Skeletal muscle tissue (tissue), 4 donors: ENCODE results near the gene IRF2BPL. TPM values are rescaled to one million over a fixed set of nuclear protein-coding genes. Genes with fewer than 3 reads are reported as not detected.

Experiments used
- H3K27ac ChIP-seq: one replicate; pipeline ENCODE4 v1.7.0; 2013; ENCODE audit warnings: mild to moderate bottlenecking, low read depth, low read length, inconsistent platforms
- H3K27me3 ChIP-seq, 3 donors: one replicate each; pipeline ENCODE4 v1.7.0; 2013; ENCODE audit warnings: low read length in 3 of 3; ENCODE audit not compliant: control insufficient read depth in 3 of 3, insufficient read depth in 3 of 3
- H3K36me3 ChIP-seq, 3 donors: one replicate each; pipeline ENCODE4 v1.7.0; 2013; ENCODE audit warnings: low read length in 3 of 3; ENCODE audit not compliant: control insufficient read depth in 3 of 3, insufficient read depth in 3 of 3
- H3K4me1 ChIP-seq, 3 donors: one replicate each; pipeline ENCODE4 v1.7.0; 2013; ENCODE audit warnings: low read length in 3 of 3, mild to moderate bottlenecking in 3 of 3; ENCODE audit not compliant: control insufficient read depth in 3 of 3, insufficient read depth in 3 of 3
- H3K4me3 ChIP-seq, 3 donors: one replicate each; pipeline ENCODE4 v1.7.0; 2013; ENCODE audit warnings: low read length in 3 of 3
- H3K9ac ChIP-seq, 3 donors: one replicate each; pipeline ENCODE4 v1.7.0; 2013; ENCODE audit warnings: low read length in 3 of 3, mild to moderate bottlenecking in 3 of 3, moderate library complexity in 2 of 3, low read depth in 1 of 3
- H3K9me3 ChIP-seq, 3 donors: one replicate each; pipeline ENCODE4 v1.7.0; 2013; ENCODE audit warnings: low read length in 3 of 3; ENCODE audit not compliant: control insufficient read depth in 3 of 3
- total RNA-seq: library from RNA; depleted of rRNA; stranded (reverse); fragments of >200 nt; gene quantifications from one replicate; pipeline ENCODE4 v1.2.3, GENCODE V29; 2014
- donor health status: Osteomylitis.

IRF2BPL gene
- total RNA-seq, 1 donor from 2014 or later, result 20.9 TPM

DNA sequence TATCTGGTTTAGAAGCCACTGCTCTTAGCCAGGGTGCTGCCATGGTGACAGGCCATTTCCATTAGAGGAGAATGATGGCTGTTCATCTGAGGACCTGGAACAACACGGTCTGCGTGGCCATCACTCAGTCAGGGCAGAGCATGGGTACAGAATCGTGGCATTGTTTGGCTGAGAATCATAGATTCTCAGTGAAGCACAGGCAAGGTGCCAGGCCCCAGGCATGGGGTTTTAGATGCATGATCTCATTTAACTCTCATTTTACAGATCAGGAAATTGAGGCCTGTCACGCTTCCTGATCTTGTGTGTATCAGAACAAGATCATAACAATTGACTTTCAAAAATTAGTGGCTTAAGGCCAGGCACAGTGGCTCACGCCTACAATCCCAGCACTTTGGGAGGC is 26.8 kb upstream of the IRF2BPL start:
- H3K9ac ChIP-seq, result no peak overlapping the region
- H3K4me3 ChIP-seq, result no peak overlapping the region
- H3K27me3 ChIP-seq, result no peaks in the 10 kb centered on the region
- H3K9me3 ChIP-seq, result peaks cover 0 to 19% (median 8%) of the 10 kb centered on the region in 3 donors
- no peaks in the 10 kb centered on the region for H3K36me3 ChIP-seq
- peak overlapping the region; percentile 17 for H3K27ac ChIP-seq
- peaks cover 17 to 34% (median 21%) of the 10 kb centered on the region in 3 donors for H3K4me1 ChIP-seq

DNA sequence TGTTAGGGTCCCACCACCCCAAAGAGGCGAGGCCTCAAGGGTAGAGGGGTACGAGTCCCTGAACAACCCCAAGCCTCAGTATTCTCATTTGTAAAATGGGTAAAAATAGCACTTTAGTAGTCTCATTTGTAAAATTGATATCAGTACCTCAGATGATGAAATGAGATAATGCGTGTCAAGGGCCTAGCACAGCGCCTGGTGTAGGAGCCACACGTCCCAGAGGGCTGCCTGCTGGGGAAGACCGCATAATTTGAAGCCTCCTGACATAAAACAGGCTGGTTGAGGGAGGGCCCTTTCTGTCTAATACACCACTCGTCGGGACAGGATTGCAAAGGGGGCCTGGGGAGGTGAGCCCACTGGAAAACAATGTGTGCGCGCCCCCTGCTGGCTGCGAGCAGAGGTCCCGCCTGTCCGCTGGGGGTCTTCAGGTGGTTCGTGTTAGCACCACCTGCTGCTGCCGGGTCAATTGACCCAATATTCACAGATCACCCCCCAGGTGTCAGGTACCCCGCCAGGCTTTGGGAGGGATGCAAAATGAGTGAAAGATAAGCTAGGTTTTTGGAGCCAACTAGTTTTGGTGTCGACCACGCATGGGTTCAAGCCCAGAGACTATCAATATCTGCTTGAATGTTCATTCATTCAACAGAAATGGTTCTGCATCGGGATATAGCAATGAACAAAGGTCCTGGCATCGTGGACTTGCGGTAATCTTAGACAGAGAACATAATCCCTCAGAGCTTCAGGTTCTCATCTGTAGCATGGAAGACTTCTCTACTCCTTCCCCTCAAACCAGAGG is 24.7 kb upstream of the IRF2BPL start:
- peak overlapping the region; percentile 64 for H3K27ac ChIP-seq
- H3K36me3 ChIP-seq, result no peaks in the 10 kb centered on the region
- peaks cover 17 to 23% (median 21%) of the 10 kb centered on the region in 3 donors for H3K4me1 ChIP-seq
- H3K9ac ChIP-seq, result no peak overlapping the region
- H3K9me3 ChIP-seq, result peaks cover 0 to 19% (median 8%) of the 10 kb centered on the region in 3 donors
- no peak overlapping the region for H3K4me3 ChIP-seq
- H3K27me3 ChIP-seq, result no peaks in the 10 kb centered on the region

DNA sequence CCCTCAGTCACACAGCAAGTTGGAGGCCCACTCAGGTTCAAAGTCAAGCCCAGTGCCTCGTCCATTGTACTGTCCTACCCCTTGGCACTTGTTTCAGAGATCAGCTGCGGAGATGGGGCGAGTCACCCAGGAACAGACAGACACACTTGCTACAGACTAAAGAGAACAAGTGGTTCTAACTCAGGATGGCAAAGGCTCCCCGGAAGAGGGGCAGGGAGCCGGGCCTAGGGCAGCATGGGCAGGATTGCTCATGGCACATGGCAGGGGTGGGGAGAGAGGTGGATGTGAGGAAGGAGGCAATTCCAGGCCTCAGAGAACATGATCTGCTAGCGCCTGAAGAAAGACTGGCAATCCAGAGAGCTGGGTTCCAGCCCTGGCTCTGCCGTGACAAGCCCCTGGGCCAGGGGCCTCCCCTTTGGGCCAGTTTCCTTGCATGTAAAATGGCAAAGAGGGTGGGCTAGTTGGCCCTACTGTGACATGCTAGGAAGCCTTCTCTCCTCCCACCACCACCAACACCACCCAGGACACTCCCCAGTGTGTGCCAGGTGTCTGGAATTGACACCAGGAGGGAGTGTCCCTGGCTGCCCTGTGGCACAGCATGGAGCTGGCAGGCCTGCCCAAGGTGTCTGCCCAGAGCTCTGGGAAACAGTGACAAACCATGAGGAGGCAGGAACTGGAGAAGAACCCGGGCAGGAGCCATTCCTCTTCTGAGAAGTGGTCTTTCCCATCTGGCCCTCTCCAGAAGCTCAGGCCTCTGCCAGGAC is 24.0 kb upstream of the IRF2BPL start:
- Histone ChIP-seq H3K9ac (peak overlapping the region in 1 of 3 donors; percentile 8), H3K4me3 (no peak overlapping the region), H3K4me1 (peaks cover 17 to 23% (median 21%) of the 10 kb centered on the region in 3 donors), H3K36me3 (no peaks in the 10 kb centered on the region), H3K27ac (peak overlapping the region; percentile 64), H3K27me3 (no peaks in the 10 kb centered on the region), H3K9me3 (peaks cover 0 to 19% (median 8%) of the 10 kb centered on the region in 3 donors)

DNA sequence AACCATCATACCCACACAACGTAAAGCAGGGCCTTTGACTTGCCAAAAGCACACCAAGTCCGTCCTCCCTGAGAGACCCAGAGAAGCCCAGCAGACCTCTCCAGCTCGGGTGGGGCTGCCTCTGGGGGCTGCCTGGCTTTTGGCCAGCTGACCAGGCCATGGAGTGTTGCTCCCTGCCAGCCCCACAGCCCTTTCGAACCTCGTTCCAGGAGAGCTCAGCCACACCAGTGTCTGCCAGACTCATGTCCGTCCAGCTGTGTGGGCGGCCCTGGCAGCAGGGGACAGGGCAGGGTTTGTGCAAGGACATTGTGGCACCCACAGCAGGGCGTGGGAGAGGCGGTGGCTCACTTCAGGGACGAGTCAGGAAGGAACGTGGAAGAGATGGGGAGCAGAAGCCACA is 22.6 kb upstream of the IRF2BPL start:
- H3K9me3 ChIP-seq, result peaks cover 0 to 17% (median 7%) of the 10 kb centered on the region in 3 donors
- H3K27me3 ChIP-seq, result no peaks in the 10 kb centered on the region
- peak overlapping the region in 1 of 3 donors; percentile 41 for H3K4me3 ChIP-seq
- peak overlapping the region in 1 of 3 donors; percentile 50 for H3K9ac ChIP-seq
- H3K27ac ChIP-seq, result peak overlapping the region; percentile 64
- no peaks in the 10 kb centered on the region for H3K36me3 ChIP-seq
- H3K4me1 ChIP-seq, result peaks cover 19 to 30% (median 21%) of the 10 kb centered on the region in 3 donors

DNA sequence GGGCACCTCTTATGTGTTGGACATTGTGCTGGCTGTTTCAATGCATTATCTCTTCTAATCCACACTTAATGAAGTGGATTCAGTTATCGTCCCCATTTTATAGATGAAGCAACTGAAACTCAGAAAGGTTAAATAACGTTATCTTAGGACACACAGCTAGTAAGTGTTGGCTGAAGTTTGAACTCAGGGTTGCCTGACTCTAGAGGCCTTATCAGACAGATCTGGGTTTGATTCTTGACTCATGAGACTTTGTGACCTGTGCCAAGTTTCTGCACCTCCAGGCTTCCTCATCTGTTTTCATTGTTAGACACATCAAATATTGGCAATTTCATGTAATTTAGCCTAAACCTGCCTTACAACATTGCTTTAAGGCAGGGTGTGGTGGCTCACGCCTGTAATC is 18.2 kb upstream of the IRF2BPL start:
- Histone ChIP-seq H3K9ac (no peak overlapping the region), H3K9me3 (no peaks in the 10 kb centered on the region), H3K27ac (no peak overlapping the region), H3K4me1 (peaks cover 46 to 54% (median 54%) of the 10 kb centered on the region in 3 donors), H3K4me3 (no peak overlapping the region), H3K36me3 (no peaks in the 10 kb centered on the region), H3K27me3 (no peaks in the 10 kb centered on the region)

DNA sequence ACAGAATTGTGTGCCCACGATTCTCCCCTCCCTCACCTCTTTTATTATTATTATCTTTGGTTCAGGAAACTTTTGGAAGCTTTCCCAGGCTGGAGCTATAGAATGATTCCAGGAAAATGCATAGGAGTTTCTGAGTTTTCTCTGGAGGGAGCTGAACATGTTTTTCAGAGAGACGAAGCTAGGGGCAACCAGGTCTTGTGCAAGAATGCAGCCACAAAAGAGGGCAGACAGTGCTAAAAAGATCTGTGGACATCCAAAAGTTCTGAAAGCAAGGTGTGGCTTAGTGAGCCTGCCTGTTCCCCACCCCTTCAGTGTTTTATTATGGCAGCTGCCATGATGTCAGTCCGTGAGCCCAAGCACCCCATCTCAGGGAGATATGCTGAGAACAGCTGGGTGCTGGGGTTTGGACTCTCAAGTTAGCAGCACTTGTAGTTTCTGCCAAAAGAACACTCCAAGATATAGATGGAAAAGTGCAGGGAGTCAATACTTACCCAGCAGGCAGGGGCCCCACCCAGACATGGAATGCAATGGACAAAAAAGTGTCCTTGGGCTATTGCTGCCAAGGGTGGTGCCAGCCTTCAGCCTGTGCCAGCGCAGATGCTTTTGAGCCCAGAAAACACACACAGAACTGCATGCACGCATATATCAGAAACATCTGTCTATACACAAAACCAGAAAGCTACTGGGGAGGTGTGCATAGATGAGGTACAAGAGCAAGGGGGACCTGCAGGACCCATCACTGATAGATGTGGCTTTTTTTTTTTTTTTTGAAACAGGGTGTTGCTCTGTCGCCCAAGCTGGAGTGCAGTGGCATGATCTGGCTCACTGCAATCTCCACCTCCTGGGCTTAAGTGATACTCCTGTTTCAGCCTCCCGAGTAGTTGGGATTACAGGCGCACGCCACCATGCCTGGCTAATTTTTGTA is 17.0 kb upstream of the IRF2BPL start:
- no peaks in the 10 kb centered on the region for H3K9me3 ChIP-seq
- H3K4me3 ChIP-seq, result no peak overlapping the region
- peaks cover 49 to 60% (median 59%) of the 10 kb centered on the region in 3 donors for H3K4me1 ChIP-seq
- H3K36me3 ChIP-seq, result no peaks in the 10 kb centered on the region
- H3K9ac ChIP-seq, result peak overlapping the region in 1 of 3 donors; percentile 26
- peak overlapping the region; percentile 90 for H3K27ac ChIP-seq
- no peaks in the 10 kb centered on the region for H3K27me3 ChIP-seq

DNA sequence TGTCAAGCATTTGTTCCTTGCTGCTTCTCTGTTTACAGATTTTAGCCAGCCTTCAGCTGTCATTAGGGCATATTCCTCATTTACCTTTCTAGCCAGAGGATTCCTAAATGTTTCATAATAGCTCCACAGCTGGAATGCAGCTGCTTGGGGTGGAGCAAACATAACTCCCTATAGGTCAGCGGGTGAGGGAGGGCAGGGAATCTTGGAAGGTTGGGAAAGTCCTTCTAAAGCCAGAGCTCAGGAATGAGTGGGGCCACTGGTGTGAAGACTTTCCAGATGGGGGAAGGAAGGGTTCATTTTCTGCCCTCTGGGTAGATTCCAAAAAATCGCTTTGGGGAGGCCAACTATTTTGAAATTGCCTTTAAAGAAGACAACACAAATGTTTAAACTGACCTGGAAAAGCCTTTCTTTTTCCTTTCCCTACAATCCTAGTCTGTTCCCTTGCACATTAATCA is 16.3 kb upstream of the IRF2BPL start:
- Histone ChIP-seq H3K36me3 (no peaks in the 10 kb centered on the region), H3K4me3 (no peak overlapping the region), H3K27ac (peak overlapping the region; percentile 90), H3K27me3 (no peaks in the 10 kb centered on the region), H3K9me3 (no peaks in the 10 kb centered on the region), H3K4me1 (peaks cover 53 to 66% (median 63%) of the 10 kb centered on the region in 3 donors), H3K9ac (no peak overlapping the region)

DNA sequence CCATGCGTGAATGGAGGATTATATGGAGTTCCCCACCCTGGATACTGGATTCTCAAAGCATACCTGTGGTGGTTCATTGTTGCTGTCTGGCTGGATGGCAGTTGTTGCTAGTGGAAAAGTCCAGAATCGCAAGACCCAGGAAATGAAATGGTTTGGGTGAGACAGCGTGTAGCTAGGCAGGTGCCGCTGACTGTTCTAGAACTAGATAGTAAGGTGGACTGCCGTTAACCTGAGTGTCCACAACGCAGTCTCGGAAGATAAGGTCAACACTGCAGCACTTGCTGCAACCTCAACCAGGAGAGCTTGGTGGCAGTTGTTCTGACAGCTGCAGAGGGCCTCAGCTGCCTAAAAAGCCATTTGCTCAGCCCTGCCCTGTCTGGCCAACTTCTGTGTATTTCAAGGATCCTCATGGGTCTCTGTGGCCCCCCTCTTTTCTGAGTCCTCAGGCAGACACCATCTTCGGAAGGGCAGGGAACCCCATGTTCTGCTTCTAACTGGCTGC is 15.5 kb upstream of the IRF2BPL start:
- no peaks in the 10 kb centered on the region for H3K36me3 ChIP-seq
- no peaks in the 10 kb centered on the region for H3K27me3 ChIP-seq
- H3K4me3 ChIP-seq, result peak overlapping the region in 2 of 3 donors; percentile 25 to 46
- peak overlapping the region; percentile 90 for H3K27ac ChIP-seq
- peaks cover 60 to 74% (median 71%) of the 10 kb centered on the region in 3 donors for H3K4me1 ChIP-seq
- no peaks in the 10 kb centered on the region for H3K9me3 ChIP-seq
- peak overlapping the region; percentile 39 to 68 (median 66) for H3K9ac ChIP-seq
